Femur (tissue), 1 donor: Measurements from ENCODE around the gene GNAI3.
A peak's percentile ranks its signal among the peaks of the same experiment; 100 is the strongest.

Experiments used
- DNase-seq: peaks from one replicate; pipeline ENCODE4 v3.0.0-alpha.2; 2017

Gene GNAI3

DNA sequence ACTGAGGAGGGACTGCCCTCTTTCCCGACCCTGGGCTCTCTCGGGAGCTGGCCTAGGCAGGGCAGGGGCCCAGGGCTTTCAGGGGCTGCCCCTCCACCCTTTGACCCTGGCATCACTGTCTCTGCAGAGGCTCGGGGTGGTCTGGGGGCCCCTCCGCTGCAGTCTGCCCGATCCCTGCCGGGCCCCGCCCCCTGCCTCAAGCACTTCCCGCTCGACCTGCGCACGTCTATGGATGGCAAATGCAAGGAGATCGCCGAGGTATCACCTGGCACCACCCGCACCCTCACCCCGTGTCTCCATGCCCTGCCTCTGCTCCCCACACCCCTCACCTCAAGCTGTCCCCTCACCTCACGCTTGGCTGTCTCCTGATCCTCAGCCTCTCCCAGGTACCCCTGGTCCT, 76.8 kb downstream of the GNAI3 start:
- no peak for DNase-seq

DNA sequence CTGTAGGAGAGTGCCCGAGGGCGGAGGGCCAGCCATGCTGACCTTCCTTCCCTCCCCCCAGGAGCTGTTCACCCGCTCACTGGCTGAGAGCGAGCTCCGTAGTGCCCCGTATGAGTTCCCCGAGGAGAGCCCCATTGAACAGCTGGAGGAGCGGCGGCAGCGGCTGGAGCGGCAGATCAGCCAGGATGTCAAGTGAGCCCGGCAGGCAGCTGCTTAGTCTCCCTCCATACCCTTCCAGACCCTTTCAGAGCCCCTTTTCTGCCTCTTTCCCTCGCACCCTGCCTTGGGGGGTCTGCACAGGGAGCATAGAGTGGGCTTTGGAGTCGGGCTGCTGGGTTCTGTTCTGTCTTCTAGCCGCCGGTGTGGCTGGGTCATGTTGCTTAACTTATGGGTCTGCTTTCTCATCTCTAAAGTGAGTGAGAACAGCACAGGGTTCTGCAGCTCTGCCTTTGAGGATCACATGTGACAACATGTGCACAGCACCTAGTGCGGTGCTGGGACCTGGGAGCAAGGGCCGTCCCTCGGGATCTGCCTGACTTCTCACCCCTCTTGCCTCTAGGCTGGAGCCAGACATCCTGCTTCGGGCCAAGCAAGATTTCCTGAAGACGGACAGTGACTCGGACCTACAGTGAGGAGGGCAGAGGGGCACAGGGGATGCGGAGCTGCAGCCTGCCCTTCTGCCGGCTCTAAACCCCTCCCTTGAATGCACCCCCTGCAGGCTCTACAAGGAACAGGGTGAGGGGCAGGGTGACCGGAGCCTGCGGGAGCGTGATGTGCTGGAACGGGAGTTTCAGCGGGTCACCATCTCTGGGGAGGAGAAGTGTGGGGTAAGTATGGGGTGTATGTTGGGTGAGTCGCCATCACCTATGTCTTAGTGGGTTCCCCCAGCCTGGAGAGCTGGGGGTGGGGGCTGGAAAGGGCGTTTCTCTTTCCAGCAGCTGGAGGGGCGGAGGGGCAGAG, 77.5 kb downstream of the GNAI3 start:
- DNase-seq, result no peak

DNA sequence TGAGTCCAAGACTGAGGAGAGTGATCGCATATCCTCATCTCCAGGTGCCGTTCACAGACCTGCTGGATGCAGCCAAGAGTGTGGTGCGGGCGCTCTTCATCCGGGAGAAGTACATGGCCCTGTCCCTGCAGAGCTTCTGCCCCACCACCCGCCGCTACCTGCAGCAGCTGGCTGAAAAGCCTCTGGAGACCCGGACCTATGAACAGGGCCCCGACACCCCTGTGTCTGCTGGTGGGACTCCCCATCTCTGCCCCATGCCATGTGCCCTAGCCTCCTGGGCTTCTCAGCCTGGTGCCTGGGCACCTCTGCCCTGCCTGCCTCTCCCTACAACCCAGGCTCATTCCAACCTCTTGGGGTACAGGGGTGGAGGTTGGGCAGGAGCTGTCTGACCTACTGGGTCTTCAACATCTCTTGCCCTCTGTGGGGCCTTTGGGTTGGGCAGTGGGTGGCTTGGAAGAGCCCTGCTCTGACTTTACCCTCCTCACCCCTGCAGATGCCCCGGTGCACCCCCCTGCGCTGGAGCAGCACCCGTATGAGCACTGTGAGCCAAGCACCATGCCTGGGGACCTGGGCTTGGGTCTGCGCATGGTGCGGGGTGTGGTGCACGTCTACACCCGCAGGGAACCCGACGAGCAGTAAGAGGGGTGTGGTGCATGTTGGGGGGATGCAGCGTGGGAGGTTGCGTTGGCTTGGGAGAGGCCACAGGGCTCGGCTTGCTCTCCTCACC, 78.4 kb downstream of the GNAI3 start:
- no peak for DNase-seq

DNA sequence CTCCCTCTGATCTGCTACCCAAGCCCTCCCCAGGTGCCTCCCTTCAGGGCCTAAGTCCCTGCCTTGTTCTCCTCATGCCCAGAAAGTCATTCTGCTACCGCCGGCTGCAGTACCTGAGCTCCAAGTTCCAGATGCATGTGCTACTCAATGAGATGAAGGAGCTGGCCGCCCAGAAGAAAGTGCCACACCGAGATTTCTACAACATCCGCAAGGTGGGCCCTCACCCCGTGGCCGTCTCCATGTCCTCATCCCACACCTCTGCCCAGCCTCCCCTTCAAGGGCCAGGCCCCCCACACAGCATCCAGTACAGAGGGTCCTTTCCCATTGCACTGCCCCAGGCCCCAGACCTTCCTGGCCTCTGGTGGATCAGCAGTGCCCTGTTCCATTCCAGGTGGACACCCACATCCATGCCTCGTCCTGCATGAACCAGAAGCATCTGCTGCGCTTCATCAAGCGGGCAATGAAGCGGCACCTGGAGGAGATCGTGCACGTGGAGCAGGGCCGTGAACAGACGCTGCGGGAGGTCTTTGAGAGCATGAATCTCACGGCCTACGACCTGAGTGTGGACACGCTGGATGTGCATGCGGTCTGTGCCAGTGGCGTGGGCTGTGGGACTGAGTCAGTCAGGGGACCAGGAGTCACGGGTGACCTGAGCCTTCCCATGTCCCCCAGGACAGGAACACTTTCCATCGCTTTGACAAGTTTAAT, 79.4 kb downstream of the GNAI3 start:
- DNase-seq, result no peak

DNA sequence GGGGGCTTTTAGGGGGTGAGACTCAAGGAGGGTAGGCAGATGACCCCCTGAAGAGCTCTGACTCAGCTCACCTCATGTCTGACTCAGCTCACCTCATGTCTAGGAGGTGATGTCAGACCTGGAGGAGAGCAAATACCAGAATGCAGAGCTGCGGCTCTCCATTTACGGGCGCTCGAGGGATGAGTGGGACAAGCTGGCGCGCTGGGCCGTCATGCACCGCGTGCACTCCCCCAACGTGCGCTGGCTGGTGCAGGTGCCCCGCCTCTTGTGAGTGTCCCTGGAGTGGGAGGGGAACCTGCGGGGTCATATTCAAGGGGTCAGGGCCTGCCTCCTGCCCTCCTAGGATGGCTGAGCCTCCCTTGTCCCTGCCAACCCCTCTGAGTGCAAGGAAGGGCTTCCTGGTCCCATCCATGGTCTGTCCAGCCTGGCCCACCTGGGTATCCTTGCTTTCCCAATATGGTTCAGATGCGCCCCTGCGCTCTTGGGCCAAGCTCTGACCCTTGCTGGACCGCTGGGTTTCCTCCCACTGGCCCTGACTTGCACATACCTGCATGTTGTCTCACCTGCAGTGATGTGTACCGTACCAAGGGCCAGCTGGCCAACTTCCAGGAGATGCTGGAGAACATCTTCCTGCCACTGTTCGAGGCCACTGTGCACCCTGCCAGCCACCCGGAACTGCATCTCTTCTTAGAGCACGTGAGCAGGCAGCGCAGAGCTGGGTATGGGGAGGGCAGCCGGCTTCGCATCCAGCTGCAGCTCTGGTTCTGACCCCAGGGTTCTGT, 80.3 kb downstream of the GNAI3 start:
- no peak for DNase-seq

DNA sequence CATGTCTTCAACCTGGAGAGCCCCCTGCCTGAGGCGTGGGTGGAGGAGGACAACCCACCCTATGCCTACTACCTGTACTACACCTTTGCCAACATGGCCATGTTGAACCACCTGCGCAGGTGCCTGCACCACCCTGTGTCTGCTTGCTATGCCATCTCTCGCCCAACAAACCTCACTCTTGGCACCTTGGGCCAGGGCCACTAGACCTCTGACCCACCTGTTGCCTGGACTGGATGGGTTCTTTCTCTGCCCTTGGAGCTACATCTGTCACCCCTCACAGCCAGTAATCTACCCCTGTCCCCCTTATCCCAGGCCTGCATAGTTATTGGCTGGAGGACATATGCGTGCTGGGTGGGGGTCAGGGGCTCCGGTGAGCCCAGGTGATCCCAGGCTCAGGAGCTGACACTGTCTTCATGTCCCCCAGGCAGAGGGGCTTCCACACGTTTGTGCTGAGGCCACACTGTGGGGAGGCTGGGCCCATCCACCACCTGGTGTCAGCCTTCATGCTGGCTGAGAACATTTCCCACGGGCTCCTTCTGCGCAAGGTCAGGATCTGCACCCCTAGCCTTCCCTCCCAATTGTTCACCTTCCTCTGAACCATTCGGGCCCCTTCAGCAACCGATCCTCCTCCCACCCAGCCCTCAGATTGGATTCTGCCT, 81.1 kb downstream of the GNAI3 start:
- no peak for DNase-seq

DNA sequence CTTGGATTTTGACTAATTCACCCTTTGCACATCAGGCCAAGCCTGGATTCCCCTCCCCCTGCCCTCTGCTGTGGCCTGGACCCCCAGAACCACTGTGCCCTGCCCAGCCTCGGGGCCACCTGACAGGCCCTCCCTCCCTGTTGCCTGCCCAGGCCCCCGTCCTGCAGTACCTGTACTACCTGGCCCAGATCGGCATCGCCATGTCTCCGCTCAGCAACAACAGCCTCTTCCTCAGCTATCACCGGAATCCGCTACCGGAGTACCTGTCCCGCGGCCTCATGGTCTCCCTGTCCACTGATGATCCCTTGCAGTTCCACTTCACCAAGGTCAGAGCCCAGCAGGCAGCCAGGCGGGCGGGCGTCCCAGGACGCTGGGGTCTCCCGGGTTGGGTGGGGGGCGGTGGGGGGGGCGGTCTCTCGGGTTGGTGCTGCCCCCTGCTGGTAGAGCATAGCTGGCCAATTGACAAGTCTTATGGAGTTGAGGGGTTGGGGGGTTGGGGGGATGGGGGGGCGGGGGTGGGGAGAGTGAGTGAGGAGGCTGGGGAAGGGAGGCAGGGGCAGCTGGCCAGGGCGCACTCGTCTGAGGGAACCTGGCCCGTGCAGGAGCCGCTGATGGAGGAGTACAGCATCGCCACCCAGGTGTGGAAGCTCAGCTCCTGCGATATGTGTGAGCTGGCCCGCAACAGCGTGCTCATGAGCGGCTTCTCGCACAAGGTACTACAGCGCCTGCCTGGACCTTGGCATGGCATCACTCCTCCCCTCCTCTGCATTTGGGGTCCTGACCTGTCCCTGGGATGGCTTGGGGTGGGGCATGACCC, 81.9 kb downstream of the GNAI3 start:
- DNase-seq, result no peak

DNA sequence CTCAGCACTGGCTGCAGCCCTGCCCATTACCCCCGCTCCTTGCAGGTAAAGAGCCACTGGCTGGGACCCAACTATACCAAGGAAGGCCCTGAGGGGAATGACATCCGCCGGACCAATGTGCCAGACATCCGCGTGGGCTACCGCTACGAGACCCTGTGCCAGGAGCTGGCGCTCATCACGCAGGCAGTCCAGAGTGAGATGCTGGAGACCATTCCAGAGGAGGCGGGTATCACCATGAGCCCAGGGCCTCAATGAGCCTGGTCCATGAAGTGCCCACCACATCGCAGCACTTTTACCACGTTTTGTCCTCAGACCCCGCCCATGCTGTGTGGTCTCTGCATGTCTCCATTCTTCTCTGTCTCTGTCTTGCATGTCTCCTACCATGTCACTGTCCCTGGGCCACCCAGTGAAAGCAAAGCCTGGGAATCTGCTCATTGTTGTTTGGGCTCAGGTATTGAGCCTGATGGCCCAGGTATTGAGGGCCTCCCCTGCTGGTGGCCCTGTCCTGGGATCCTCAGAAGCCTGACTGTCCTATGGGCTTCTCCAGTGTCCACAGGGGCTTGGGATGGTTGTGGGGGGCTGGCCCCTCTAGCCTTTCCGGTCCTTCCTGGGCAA, 82.6 kb downstream of the GNAI3 start:
- DNase-seq, result no peak

DNA sequence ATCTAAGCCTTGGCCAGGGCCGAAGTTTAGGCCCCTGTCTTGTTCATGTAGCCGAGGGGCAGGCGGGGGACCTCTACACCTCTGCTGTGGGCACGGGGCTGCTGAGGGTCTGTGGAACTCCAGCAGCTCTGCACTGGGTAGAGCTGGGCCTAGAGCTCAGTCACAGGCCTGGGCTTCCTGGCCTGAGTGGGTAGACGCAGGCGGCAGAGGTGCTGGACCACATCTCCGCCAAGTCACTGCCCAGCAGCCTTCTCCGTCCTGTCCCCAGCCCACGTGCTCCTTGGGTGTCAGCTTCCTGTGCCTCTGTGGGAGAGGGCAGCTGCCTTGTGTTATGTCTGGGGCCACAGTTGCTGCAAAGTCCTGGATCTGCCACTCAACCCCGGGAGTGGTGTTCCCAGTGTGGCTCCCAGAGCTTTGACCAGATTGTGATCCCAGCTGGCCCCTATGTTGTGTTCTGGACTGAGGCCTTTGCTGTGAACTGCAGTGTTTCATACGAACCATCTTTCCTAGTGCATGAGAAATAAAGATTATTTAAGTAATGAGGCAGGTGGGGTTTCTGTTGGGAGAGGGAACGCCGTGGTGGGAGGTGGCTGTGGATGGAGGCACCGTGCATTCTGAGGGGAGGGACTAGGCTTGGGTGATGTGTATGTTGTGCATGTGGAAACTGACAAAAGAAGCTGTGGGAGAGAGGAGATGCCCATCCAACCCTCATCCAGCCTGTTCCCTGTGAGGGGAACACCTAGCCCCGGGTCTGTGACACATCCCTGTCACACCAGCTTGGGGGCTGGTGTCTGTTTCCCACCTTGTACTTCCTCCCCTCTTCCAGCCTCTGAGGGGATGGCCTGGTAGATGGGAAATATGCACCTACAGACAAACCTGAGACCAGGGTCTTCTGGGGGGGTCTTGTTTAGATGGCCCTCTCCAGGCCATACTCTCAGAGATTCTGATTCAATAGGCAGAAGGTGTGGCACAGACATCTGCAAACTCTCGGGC, 83.4 kb downstream of the GNAI3 start:
- peak; percentile 13 for DNase-seq

DNA sequence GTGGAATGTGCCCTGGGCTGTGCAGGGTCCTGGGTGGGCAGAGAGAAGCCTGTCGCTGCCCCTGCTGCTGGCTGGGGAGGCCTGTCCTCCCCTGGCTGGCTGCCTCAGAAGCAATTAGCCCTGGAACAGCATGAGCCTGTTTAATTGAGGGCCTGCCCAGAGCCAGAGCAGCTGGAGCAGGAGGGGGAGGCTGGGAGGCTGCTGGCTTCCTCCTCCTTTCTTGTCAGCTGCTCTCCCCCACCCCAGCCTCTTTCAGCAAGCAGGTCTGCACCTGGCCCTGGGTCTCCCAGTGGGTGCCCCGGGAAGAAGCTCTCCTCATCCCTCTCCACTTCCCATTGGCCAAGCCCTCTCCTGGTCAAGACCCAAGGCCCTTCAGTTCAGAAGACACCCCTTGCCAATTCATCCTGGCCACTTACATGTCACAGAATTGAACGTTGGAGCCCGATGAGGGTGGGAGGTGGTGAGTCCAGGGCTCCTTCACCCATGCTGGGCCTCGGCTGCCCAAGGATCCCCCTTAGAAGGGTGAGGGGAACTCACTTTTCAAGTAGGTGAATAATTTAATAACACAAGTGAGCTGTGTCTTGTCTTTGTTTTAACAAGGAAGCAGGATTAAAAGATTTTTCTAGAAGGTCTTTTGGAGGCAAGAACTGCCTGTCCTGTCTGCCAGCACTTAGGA, 84.4 kb downstream of the GNAI3 start:
- DNase-seq, result peak; percentile 79

DNA sequence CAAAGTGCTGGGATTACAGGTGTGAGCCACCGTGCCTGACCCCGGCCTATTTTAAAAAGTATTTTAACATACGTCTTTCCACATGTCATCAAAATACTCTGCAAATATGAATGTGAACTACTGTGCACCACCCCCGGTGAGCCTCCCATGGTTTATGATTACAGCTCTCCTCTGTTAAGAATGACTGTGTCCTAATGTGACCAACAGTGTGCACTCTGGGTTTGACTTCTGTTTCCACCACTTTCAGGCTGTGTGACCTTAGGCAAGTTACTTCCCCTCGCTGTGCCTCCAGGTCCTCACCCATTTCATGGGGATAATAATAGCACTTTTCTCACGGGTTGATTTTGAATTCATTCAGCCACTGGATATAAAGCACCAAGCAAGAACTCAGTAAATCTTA, 85.9 kb downstream of the GNAI3 start:
- DNase-seq, result peak; percentile 2

DNA sequence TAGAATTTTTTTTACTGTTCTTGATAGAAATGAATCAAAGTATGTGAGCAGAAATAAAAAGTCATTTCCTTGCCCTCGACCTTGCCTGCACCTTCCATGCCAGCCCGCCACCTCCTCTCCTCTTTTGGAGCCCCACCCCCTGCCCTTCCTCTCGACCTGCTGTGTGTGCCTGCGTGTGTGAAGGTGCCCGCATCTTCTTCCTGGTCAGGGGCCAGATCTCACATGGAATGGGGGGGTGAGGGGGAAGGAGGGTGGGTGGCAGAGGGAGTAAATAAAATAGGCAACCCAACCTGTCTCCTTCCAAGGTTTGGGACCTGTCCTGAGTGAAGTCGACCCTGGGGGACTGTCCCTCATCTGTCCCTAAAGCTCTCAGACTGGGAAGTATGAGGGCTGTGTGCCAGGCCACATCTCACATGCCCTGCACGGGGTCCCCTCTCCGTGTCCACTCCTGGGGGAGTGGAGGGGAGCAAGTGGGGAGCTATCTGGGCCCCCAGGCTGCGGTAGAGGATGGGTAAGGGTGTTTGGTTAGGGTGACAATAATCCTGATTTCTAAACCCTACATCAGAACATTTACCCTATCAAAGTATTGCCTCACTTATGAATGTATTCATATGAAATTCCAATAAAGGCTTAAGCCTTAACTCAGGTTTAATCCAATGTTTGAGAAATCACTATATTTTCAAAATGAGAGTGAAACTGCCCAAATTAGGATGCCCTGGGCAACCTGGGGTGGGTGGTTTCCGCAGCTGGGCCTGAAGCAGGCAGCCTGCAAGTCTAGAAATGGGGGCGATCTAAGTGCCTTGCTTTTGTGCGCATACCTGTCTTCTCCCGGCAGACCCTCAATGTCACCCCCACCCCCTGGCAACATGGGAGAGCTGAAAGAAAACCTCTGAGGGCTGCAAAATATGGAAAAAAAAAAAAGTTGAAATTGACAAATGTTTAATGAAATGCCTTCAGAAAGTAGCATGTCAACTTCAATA, 86.6 kb downstream of the GNAI3 start:
- DNase-seq, result peak; percentile 13

DNA sequence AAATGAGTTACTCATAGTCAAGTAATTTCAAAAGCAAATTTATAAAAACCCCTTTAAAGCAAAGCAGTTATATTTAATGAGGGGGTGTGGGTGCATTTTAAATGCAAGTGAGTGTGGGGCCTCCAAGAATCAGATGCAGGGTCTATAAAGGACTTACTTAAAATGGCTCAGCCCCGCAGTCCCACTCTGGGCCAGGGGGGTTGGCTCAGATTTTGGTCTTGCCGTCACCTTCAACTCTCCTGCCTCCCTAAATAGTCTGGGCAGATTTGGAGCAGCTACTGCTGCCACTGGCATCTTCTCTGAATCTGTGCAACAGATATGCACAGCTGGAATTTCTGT, 87.4 kb downstream of the GNAI3 start:
- DNase-seq, result no peak

DNA sequence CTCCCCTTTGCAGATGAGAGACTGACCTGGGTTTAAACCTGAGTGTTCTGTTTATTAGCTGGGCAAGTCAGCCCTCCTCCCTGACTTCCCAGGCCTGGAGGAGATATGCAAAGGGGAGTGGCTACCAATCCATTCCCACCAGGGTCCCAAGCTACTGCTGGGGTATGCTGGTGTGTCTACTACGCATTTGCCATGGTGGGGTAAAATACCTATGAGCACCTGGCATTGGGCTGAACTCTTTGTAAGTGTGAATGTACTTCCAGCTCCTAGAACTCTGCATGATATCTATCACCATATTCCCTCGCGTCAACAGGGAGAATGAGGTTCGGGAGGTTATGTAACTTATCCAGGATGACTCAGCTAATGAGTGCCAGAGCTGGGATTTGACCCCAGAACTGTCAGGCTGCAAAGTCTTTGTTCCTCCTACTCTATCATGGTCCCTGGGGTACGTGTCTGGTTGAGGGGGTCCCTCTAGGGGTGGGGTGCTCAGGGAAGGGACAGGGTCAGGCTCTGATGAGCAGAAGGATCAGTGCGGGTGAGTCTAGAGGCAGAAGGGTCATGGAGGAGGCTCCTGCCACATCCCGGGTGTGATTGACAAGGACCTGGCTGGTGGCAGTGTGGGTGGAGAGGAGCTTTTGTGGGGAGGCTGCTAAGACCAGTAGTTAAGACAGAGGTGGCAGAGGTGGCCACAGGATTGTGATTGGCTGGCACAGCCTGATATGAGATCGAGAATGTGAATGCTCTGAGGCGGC, 88.0 kb downstream of the GNAI3 start:
- DNase-seq, result peak; percentile 25

DNA sequence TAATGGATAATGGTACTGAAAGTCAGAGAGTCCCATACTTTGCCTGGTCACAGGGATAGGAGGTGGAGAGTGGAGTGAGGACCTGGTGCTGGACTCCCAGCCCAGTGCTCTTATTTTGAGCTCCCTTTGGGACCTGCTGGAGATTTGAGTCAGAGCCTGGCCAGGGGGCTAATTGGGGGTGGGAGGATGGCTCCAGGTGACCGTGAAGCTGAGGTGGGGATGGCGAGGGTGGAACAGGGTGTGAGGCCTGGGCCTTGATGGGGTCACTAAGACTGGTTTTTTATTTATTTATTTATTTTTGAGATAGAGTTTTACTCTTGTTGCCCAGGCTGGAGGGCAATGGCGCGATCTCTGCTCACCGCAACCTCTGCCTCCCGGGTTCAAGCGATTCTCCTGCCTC, 89.0 kb downstream of the GNAI3 start:
- DNase-seq, result peak; percentile 3

DNA sequence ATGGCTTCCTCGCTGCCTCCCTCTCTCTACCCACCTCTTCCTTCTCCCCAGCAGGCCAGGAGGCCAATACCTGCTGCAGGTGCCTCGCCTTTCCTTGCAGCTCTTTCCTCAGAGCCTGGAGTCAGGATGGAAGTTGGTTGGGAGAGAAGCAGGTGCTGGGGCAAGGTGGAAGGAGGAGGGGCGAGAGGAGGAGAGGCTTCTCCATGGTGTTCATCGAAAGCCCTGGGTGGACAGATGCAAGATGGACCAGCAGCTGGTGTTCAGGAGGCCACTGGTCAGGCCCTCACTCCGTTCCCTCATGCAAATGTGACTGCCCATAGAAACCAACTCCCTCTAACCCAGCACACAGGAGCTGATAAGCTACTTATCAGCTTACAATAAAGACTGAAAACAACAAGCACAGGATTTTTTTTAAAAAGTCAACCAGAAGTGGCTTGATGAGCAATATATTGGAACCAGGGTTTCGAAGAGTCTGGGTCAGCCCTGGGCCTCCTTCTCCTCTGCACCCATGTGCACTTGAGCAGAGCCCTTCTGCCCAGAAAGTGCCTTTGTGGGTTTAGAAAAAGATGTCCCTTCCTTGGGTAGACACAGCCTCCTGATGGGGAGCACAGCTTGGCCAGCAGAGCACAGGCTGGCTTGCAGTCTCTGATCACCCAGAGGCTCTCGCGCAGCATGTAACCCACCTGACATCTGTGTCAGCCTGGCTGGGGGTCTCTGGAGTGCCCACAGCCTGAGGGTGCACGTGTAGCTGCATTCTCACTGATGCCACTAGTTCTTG, 90.8 kb downstream of the GNAI3 start:
- no peak for DNase-seq
